ENCODE results near the gene SUSD3.

The SUSD3 gene

GRCh38 chr9:93110311-93110855 is 51.9 kb downstream of the SUSD3 start:
- no peak for DNase-seq (ENCODE audit: low read depth)
- TF ChIP-seq CTCF (conservative IDR thresholded peaks at IDR 0.05; ENCODE audit: control insufficient read depth, insufficient read depth, low read depth, low read length): no peak
- no peak overlapping the region for H3K4me3 ChIP-seq (ENCODE audit: control insufficient read depth, low read depth, low read length)

GRCh38 chr9:93111001-93111370 is 52.5 kb downstream of the SUSD3 start:
- no peak for TF ChIP-seq CTCF (conservative IDR thresholded peaks at IDR 0.05; ENCODE audit: control insufficient read depth, insufficient read depth, low read depth, low read length)
- no peak for DNase-seq (ENCODE audit: low read depth)
- H3K4me3 ChIP-seq (ENCODE audit: control insufficient read depth, low read depth, low read length): no peak overlapping the region

- no peak overlapping the region for H3K4me3 ChIP-seq (ENCODE audit: control insufficient read depth, low read depth, low read length)
- DNase-seq (ENCODE audit: low read depth): no peak
- no peak for TF ChIP-seq CTCF (conservative IDR thresholded peaks at IDR 0.05; ENCODE audit: control insufficient read depth, insufficient read depth, low read depth, low read length)
Measured at GRCh38 chr9:93111371-93112115, 53.0 kb downstream of the SUSD3 start.

GRCh38 chr9:93112116-93112863 is 53.8 kb downstream of the SUSD3 start:
- DNase-seq (ENCODE audit: low read depth): no peak
- no peak overlapping the region for H3K4me3 ChIP-seq (ENCODE audit: control insufficient read depth, low read depth, low read length)
- TF ChIP-seq CTCF (conservative IDR thresholded peaks at IDR 0.05; ENCODE audit: control insufficient read depth, insufficient read depth, low read depth, low read length): no peak

- H3K4me3 ChIP-seq (ENCODE audit: control insufficient read depth, low read depth, low read length): no peak overlapping the region
- TF ChIP-seq CTCF (conservative IDR thresholded peaks at IDR 0.05; ENCODE audit: control insufficient read depth, insufficient read depth, low read depth, low read length): no peak
- DNase-seq (ENCODE audit: low read depth): no peak
Measured at GRCh38 chr9:93112864-93113389, 54.4 kb downstream of the SUSD3 start.

GRCh38 chr9:93114169-93114983 is 55.9 kb downstream of the SUSD3 start:
- no peak overlapping the region for H3K4me3 ChIP-seq (ENCODE audit: control insufficient read depth, low read depth, low read length)
- no peak for TF ChIP-seq CTCF (conservative IDR thresholded peaks at IDR 0.05; ENCODE audit: control insufficient read depth, insufficient read depth, low read depth, low read length)
- DNase-seq (ENCODE audit: low read depth): no peak
